ENCODE measurements around the gene LRRC28. TPM values are rescaled to one million over a fixed set of nuclear protein-coding genes. Genes with fewer than 3 reads are reported as not detected.
"Not testable (repeated sequence)": the region's sequence is repeated elsewhere in the genome, so short reads cannot be mapped to it uniquely, and the experiment has no call there.

The LRRC28 gene
- total and polyA plus RNA-seq, 9 donors = 11.3 to 39.7 (median 19.6) TPM

GRCh38 chr15:99396375-99396774, 145.1 kb downstream of the LRRC28 start:
- H3K9me3 ChIP-seq = no peaks in the 10 kb centered on the region
- WGBS, 3 donors = 89 to 90% (median 90%) methylated on average over 5 of the region's 5 CpGs

GRCh38 chr15:99399061-99399460, 147.8 kb downstream of the LRRC28 start:
- no peaks in the 10 kb centered on the region for H3K27me3 ChIP-seq
- intact Hi-C loops (cut with DNase I) = no loop called here
- TF ChIP-seq POLR2A (IDR thresholded peaks at IDR 0.05) (no peak), EP300 (IDR thresholded peaks at IDR 0.05) (no peak), CTCF (IDR thresholded peaks at IDR 0.05) (no peak)
- H3K4me3 ChIP-seq = no peak overlapping the region
- H3K27ac ChIP-seq = no peak overlapping the region
- no peaks in the 10 kb centered on the region for H3K9me3 ChIP-seq
- DNase-seq = no peak
- H3K36me3 ChIP-seq = no peaks in the 10 kb centered on the region
- 83 to 87% (median 86%) methylated on average over 5 of the region's 5 CpGs for WGBS, 3 donors
- peaks cover 2% of the 10 kb centered on the region for H3K4me1 ChIP-seq (ENCODE audit: insufficient read depth)

More at GRCh38 chr15:99396375-99396774, 145.1 kb downstream of the LRRC28 start:
- intact Hi-C loops (cut with DNase I) = no loop called here
- no peak overlapping the region for H3K4me3 ChIP-seq
- H3K27me3 ChIP-seq = no peaks in the 10 kb centered on the region
- no peaks in the 10 kb centered on the region for H3K4me1 ChIP-seq (ENCODE audit: insufficient read depth)
- TF ChIP-seq EP300 (IDR thresholded peaks at IDR 0.05) = no peak
- no peak for TF ChIP-seq POLR2A (IDR thresholded peaks at IDR 0.05)
- no peak for TF ChIP-seq CTCF (IDR thresholded peaks at IDR 0.05)
- DNase-seq = no peak
- H3K36me3 ChIP-seq = no peaks in the 10 kb centered on the region
- H3K27ac ChIP-seq = no peak overlapping the region

- DNase-seq = no peak
- peaks cover 2% of the 10 kb centered on the region for H3K4me1 ChIP-seq (ENCODE audit: insufficient read depth)
- no peaks in the 10 kb centered on the region for H3K27me3 ChIP-seq
- WGBS, 3 donors = 82 to 84% (median 84%) methylated on average over 4 of the region's 4 CpGs
- H3K36me3 ChIP-seq = no peaks in the 10 kb centered on the region
- intact Hi-C loops (cut with DNase I) = loop anchor here in 1 of 4 donors (10.0 kb wide), 2 partner anchors 165 to 305 kb away; partner anchors contain the start of gene MEF2A
- no peak overlapping the region for H3K4me3 ChIP-seq
- H3K9me3 ChIP-seq = no peaks in the 10 kb centered on the region
- H3K27ac ChIP-seq = no peak overlapping the region
- no peak for TF ChIP-seq CTCF (IDR thresholded peaks at IDR 0.05)
- TF ChIP-seq POLR2A (IDR thresholded peaks at IDR 0.05) = no peak
- TF ChIP-seq EP300 (IDR thresholded peaks at IDR 0.05) = no peak
These were observed 148.3 kb downstream of the LRRC28 start for GRCh38 chr15:99399618-99400017.

GRCh38 chr15:99401216-99401615, 149.9 kb downstream of the LRRC28 start:
- not testable (repeated sequence) for H3K36me3 ChIP-seq; H3K9me3 ChIP-seq; H3K27ac ChIP-seq; H3K4me1 ChIP-seq (ENCODE audit: insufficient read depth); H3K4me3 ChIP-seq; DNase-seq; H3K27me3 ChIP-seq
- intact Hi-C loops (cut with DNase I) = loop anchor here in 1 of 4 donors (10.0 kb wide), 2 partner anchors 164 to 304 kb away; partner anchors contain the start of gene MEF2A
- 86 to 89% (median 89%) methylated on average over 4 of the region's 4 CpGs for WGBS, 3 donors

- Histone ChIP-seq H3K36me3 (no peaks in the 10 kb centered on the region), H3K27me3 (no peaks in the 10 kb centered on the region), H3K9me3 (no peaks in the 10 kb centered on the region), H3K4me1 (ENCODE audit: insufficient read depth) (peaks cover 3% of the 10 kb centered on the region), H3K27ac (no peak overlapping the region), H3K4me3 (no peak overlapping the region)
- 47 to 53% (median 49%) methylated on average over 13 of the region's 13 CpGs for WGBS, 3 donors
- no peak for DNase-seq
- no peak for TF ChIP-seq EP300 (IDR thresholded peaks at IDR 0.05)
- intact Hi-C loops (cut with DNase I) = loop anchor here in 1 of 4 donors (10.0 kb wide), 2 partner anchors 163 to 303 kb away; partner anchors contain the start of gene MEF2A
These were observed 150.9 kb downstream of the LRRC28 start for GRCh38 chr15:99402014-99402729.

All from ovary (tissue), 9 donors.